Thymus (tissue), 11 donors: ENCODE data around the gene GFPT2. TPM values are rescaled to one million over a fixed set of nuclear protein-coding genes. Genes with fewer than 3 reads are reported as not detected.
"Not testable (repeated sequence)": the region's sequence is repeated elsewhere in the genome, so short reads cannot be mapped to it uniquely, and the experiment has no call there.

Source experiments
- DNase-seq, 9 donors: peaks; one replicate each; pipeline ENCODE4 v3.0.0-alpha.2; 2013; ENCODE audit warnings: low spot score in 9 of 9, low read depth in 6 of 9, missing footprints in 1 of 9
- H3K27ac ChIP-seq, 2 donors: one replicate each; pipeline ENCODE4 v1.5.1; 2013; ENCODE audit warnings: control low read depth in 1 of 2, low read depth in 1 of 2, low read length in 1 of 2, mild to moderate bottlenecking in 1 of 2, moderate library complexity in 1 of 2
- H3K27me3 ChIP-seq, 2 donors: one replicate each; pipeline ENCODE4 v1.5.1; 2013; ENCODE audit warnings: low read length in 1 of 2; ENCODE audit not compliant: control insufficient read depth in 2 of 2, insufficient read depth in 1 of 2
- H3K36me3 ChIP-seq, 2 donors: one replicate each; pipeline ENCODE4 v1.5.1; 2013; ENCODE audit warnings: low read length in 1 of 2, mild to moderate bottlenecking in 1 of 2, moderate library complexity in 1 of 2; ENCODE audit not compliant: control insufficient read depth in 2 of 2, insufficient read depth in 2 of 2
- H3K4me1 ChIP-seq, 2 donors: one replicate each; pipeline ENCODE4 v1.5.1; 2013; ENCODE audit warnings: low read length in 2 of 2; ENCODE audit not compliant: control insufficient read depth in 2 of 2, insufficient read depth in 2 of 2
- H3K4me3 ChIP-seq, 2 donors: one replicate each; pipeline ENCODE4 v1.5.1; 2013; ENCODE audit warnings: low read length in 2 of 2, control low read depth in 1 of 2, mild to moderate bottlenecking in 1 of 2
- H3K9me3 ChIP-seq, 2 donors: one replicate each; pipeline ENCODE4 v1.5.1; 2013; ENCODE audit warnings: low read length in 1 of 2, mild to moderate bottlenecking in 1 of 2; ENCODE audit not compliant: control insufficient read depth in 2 of 2, insufficient read depth in 1 of 2
- WGBS: extraction: QIAGEN DNeasy Blood & Tissue Kit; methylation state at CpG from one replicate; pipeline ENCODE4 v1.1.7; 2013; 5-methylcytosine and 5-hydroxymethylcytosine counted together
- polyA plus RNA-seq: library from polyadenylated mRNA; stranded (reverse); fragments of 200-250 nt; gene quantifications from one replicate; pipeline ENCODE4 v1.2.3, GENCODE V29; 2013
- total RNA-seq: library from RNA; stranded (reverse); fragments of 120-200 nt; gene quantifications from one replicate; pipeline ENCODE4 v1.2.4, GENCODE V29; 2013
- donor health status: healthy.

The GFPT2 gene
- total and polyA plus RNA-seq, 2 donors, result 0.85 to 3.1 TPM

DNA sequence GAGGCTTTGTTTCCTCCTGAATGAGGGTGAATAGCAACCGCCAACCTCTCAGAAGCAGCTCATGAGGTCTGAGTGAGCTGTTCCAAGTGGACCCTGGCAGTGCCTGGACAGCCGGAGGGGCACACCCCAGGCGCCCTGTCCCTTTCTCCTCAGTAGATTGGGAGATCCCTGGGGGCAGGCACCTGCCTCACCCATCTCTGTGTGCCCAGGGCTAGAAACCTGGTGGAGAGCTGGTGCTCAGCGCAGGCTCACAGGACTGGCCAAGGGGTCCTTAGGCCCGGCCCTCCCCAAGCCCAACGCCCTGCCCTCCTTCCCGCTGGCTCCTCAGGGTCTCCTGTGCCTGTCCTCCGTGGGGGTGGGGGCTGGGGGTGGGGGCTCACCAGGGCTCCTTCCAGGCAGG, 46.3 kb downstream of the GFPT2 start:
- H3K36me3 ChIP-seq, result no peaks in the 10 kb centered on the region
- no peaks in the 10 kb centered on the region for H3K27me3 ChIP-seq
- H3K4me1 ChIP-seq, result no peaks in the 10 kb centered on the region
- DNase-seq, result no peak
- H3K27ac ChIP-seq, result no peak overlapping the region
- WGBS, result 91% methylated on average over 8 of the region's 8 CpGs
- no peak overlapping the region for H3K4me3 ChIP-seq
- no peaks in the 10 kb centered on the region for H3K9me3 ChIP-seq

DNA sequence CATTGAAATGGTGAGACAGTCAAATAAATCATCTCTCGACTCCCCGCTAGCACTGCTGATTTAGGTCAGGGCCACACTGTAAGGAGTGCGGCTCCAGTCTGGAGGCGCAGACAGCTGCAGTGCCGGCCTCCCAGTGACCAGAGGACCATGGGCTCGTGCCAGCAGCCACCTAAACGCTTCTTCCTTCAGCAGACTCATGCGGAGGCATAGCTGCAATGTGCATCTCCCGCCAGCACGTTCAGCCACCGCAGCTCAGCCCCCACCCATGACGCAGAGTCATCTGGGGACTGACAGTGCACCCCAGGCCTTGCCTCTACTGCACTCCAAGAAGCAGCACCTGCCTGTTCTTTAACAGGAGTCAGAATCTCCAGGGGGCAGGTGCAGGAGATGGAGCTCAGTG, 47.7 kb downstream of the GFPT2 start:
- no peaks in the 10 kb centered on the region for H3K27me3 ChIP-seq
- H3K36me3 ChIP-seq, result no peaks in the 10 kb centered on the region
- no peaks in the 10 kb centered on the region for H3K9me3 ChIP-seq
- H3K4me3 ChIP-seq, result no peak overlapping the region
- H3K27ac ChIP-seq, result no peak overlapping the region
- no peak for DNase-seq
- WGBS, result 92% methylated on average over 12 of the region's 12 CpGs
- H3K4me1 ChIP-seq, result no peaks in the 10 kb centered on the region

DNA sequence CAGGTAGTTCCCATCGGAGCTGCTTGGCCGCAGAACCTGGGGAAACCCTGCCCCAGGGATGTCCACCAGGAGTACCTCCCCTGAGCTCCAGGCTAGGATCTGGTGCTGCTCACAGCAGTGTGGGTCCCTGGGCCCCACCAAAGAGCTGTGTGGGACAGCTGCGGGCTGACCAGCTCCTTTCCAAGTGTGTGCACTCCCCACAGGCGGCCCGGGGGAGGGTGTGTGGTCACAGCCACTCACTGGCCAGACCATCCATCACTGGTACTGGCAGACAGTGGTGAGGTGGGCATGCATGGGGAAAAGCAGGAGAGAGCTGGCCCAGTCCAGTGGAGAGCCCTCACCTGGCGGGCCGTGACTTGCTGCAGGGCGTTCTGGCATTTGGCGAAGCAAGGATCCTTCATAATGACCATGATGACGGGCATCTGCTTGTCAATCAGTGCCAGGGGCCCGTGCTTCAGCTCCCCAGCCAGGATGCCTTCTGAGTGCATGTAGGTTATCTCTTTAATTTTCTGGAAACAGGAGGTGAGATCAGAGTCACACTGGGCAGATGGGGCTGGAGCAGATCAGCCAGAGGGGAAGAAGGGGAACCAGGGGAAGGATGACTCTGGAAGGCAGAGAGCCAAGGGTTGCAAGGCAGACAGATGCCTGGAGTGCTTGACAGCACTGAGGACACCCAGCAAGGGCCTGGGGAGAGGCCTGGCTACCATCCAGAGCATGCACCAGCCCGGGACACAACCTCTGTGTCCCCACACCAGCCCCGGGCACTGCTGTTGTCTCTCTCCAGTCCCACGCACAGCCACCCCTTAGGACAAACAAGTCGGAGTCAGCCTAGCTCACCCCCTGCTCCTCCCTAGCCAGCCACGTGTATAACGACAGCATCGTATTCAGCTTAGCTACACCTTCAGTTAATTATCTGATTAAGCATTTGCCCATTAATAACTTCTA, 48.4 kb downstream of the GFPT2 start:
- no peak for DNase-seq
- no peaks in the 10 kb centered on the region for H3K36me3 ChIP-seq
- H3K9me3 ChIP-seq, result no peaks in the 10 kb centered on the region
- no peaks in the 10 kb centered on the region for H3K4me1 ChIP-seq
- no peaks in the 10 kb centered on the region for H3K27me3 ChIP-seq
- no peak overlapping the region for H3K4me3 ChIP-seq
- H3K27ac ChIP-seq, result no peak overlapping the region
- 92% methylated on average over 18 of the region's 18 CpGs for WGBS

DNA sequence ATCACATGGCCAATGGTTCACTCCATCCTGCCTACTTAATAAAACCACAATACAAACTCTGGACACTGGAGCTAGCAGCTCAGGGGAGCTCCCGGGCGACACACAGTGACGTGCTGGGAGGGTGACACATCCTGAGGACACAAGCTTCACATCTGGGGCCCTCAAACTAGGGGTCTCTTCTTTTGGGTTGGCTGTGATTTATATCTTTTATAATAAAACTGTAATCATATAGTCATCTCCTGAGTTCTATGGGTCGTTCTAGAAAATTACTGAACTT, 49.2 kb downstream of the GFPT2 start:
- WGBS, result 96% methylated on average over 4 of the region's 4 CpGs
- no peak for DNase-seq
- Histone ChIP-seq H3K27me3 (no peaks in the 10 kb centered on the region), H3K4me3 (no peak overlapping the region), H3K36me3 (no peaks in the 10 kb centered on the region), H3K9me3 (no peaks in the 10 kb centered on the region), H3K4me1 (no peaks in the 10 kb centered on the region), H3K27ac (no peak overlapping the region)

DNA sequence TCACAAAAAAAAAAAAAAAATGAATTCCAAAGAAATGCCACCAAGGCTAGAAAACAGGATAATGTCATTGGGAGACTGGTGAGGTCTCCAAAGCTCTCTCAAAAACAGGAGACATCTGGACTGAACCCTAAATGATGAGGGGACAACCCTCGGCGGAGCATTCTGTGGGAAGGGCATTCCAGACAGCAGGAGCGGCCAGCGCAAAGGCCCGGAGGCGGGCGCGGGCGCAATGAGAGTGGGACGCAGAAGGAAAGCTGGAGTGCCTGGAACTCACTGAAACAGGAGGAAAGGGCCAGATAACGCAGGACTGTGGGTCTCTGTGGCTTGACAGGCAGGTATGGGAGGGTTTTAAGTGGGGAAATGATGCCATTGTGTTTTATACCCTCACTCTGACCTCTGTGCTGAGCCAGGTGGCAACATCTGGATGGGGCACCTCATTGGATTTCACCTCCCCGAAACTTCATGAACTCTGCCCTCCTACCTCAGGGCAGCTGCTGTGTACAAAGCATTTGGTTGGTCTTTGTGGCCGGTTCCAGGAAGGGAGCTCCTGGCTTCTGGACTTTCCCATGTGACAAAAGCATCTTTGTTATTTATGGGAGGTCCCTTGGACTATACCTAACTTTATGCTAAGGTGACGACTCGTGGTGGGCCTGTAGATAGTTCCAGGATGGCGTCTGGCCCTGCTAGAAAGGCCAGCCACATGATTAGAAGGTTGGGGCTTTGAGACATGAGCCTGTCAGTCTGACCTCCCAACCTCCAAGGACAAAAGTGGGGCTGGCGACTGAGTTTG, 49.7 kb downstream of the GFPT2 start:
- no peak overlapping the region for H3K27ac ChIP-seq
- H3K4me3 ChIP-seq, result no peak overlapping the region
- H3K4me1 ChIP-seq, result no peaks in the 10 kb centered on the region
- no peak for DNase-seq
- H3K27me3 ChIP-seq, result no peaks in the 10 kb centered on the region
- no peaks in the 10 kb centered on the region for H3K36me3 ChIP-seq
- 96% methylated on average over 17 of the region's 17 CpGs for WGBS
- no peaks in the 10 kb centered on the region for H3K9me3 ChIP-seq

DNA sequence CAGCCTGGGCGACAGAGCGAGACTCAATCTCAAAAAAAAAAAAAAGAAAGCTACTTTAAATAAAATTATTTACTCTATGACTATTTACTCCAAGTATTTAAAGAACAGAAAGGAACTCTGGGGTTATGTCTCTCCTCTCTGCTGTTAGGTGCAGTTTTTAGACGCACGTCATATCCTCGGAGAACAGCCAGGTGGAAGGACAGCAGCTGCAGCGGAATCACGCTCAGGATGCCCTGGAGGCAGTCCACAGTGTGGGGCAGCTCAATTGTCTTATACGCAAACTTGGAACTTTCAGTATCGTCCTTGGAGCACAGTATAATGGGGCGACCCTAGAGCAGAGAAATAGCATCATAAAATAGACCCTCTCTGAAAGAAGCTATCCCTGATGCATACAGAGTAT, 50.9 kb downstream of the GFPT2 start:
- Histone ChIP-seq H3K27ac (no peak overlapping the region), H3K36me3 (no peaks in the 10 kb centered on the region), H3K4me1 (no peaks in the 10 kb centered on the region), H3K9me3 (no peaks in the 10 kb centered on the region), H3K27me3 (no peaks in the 10 kb centered on the region), H3K4me3 (no peak overlapping the region)
- no peak for DNase-seq
- WGBS, result 97% methylated on average over 10 of the region's 10 CpGs

DNA sequence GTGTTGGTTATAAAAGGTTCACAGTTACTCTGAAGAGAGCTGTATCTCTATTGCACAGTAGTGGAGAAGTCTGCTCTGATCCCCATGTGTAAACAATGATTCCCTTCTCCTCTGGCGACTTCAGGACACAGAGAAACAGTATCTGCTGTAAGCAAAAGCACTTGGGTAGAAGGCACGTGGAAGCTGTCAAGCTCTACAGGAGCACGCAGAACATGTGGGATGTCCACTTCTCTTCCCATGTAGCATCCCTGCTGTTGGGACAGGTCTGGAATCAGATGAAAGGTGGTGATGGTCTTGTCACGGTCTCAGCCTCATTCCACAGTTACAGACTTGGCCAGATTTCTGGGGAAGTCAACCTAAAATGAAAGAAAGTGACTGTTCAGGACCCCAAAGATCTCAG, 51.9 kb downstream of the GFPT2 start:
- Histone ChIP-seq H3K27me3 (no peaks in the 10 kb centered on the region), H3K4me1 (no peaks in the 10 kb centered on the region), H3K36me3 (no peaks in the 10 kb centered on the region), H3K9me3 (no peaks in the 10 kb centered on the region), H3K27ac (no peak overlapping the region), H3K4me3 (no peak overlapping the region)
- DNase-seq, result no peak
- WGBS, result 91% methylated on average over 4 of the region's 4 CpGs

DNA sequence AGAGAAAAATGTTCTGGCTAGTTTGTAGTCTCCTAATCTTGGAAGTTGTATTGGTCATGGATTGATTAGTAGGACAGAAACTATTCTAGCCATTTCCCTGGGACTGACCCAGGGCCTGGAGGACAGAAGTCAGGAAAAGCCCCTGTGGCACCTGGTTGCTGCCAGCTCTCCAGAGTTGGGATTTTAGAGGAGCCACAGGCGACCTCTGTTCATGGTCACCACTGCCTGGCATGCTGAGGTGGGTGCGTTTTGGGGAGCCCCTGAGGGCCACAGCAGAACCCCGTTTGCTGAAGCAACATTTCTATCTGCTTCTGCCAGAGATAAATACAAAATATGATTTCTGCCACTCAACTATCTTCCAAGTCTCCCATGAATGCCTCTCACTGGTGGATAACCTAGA, 53.6 kb downstream of the GFPT2 start:
- Histone ChIP-seq H3K4me3 (no peak overlapping the region), H3K9me3 (no peaks in the 10 kb centered on the region), H3K27ac (no peak overlapping the region), H3K27me3 (no peaks in the 10 kb centered on the region), H3K36me3 (no peaks in the 10 kb centered on the region), H3K4me1 (no peaks in the 10 kb centered on the region)
- no peak for DNase-seq
- 60% methylated on average over 3 of the region's 3 CpGs for WGBS

DNA sequence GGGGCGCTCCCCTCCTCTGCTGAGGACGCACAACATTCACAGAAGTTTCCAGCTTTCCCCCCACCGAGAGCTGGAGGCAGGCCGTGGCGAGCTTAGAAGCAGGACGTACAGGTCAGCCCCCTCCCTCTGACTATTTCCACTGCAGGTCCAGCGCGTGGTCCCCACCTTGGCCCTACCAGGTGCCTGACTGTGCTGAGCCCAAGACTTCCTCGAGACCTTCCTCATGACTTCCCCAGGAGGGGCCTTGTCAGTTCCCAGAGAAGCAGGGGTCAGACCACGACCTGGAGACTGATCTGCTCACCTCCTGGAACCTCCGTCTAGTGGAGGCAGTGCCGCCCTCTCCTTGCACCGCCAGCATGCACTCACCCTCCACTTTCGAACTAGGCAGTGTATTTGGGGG, 54.1 kb downstream of the GFPT2 start:
- DNase-seq, H3K36me3 ChIP-seq, H3K4me3 ChIP-seq, H3K4me1 ChIP-seq, H3K9me3 ChIP-seq, H3K27me3 ChIP-seq, H3K27ac ChIP-seq: not testable (repeated sequence)
- WGBS, result 93% methylated on average over 14 of the region's 14 CpGs
